Stomach (tissue), 4 donors: ENCODE data around the gene PLCG2.

Source experiments
- POLR2A ChIP-seq, 4 donors: fragments of 450-650 bp; IDR thresholded peaks; one replicate each; pipeline ENCODE4 v1.6.1; 2016; ENCODE audit warnings: antibody characterized with exemption in 4 of 4, control low read depth in 2 of 4, mild to moderate bottlenecking in 1 of 4, moderate library complexity in 1 of 4
- POLR2AphosphoS5 ChIP-seq, 3 donors: sonication (generic); formaldehyde crosslinking; IDR thresholded peaks; one replicate each; pipeline ENCODE4 v1.6.1; 2016; ENCODE audit warnings: antibody characterized with exemption in 3 of 3
- TF ChIP-seq, protein P1 (sequence below), 7 experiments: fragments of 450-650 bp in 4 of 7; fragments of 200-600 bp in 3 of 7; sonication (generic) in 3 of 7; IDR thresholded peaks; one replicate each; pipeline ENCODE4 v1.5.1; 2016 to 2019; ENCODE audit warnings: antibody characterized with exemption in 7 of 7, control low read depth in 2 of 7, mild to moderate bottlenecking in 1 of 7

DNA sequence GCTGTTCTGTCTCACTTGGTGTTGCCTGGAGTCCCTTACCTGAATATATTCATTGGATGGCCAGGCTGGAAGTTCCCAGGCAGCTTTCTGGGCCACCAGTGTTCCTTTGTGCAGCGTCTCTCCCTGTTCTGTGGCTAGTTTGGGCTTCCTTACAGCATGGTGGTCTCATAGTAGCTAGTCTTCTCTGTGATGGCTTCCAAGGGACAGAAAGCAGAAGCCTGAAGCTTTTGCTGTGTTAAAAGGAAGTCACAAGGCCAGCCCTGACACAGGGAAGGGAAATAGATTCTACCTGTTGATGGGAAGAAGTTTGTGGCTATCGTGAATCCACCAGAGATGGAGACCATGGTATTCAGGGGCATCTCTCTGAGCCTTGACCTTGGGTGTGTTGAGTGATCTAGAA lies 34.6 kb downstream of the PLCG2 start:
- TF ChIP-seq, protein P1, sequence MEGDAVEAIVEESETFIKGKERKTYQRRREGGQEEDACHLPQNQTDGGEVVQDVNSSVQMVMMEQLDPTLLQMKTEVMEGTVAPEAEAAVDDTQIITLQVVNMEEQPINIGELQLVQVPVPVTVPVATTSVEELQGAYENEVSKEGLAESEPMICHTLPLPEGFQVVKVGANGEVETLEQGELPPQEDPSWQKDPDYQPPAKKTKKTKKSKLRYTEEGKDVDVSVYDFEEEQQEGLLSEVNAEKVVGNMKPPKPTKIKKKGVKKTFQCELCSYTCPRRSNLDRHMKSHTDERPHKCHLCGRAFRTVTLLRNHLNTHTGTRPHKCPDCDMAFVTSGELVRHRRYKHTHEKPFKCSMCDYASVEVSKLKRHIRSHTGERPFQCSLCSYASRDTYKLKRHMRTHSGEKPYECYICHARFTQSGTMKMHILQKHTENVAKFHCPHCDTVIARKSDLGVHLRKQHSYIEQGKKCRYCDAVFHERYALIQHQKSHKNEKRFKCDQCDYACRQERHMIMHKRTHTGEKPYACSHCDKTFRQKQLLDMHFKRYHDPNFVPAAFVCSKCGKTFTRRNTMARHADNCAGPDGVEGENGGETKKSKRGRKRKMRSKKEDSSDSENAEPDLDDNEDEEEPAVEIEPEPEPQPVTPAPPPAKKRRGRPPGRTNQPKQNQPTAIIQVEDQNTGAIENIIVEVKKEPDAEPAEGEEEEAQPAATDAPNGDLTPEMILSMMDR (IDR thresholded peaks at IDR 0.05), result no peak
- TF ChIP-seq POLR2AphosphoS5 (IDR thresholded peaks at IDR 0.05) (no peak), POLR2A (IDR thresholded peaks at IDR 0.05) (no peak)
